H1 (cell line): ENCODE measurements around the gene NHEJ1.

Source experiments
- CHD1 ChIP-seq: IDR thresholded peaks from 2 replicates; pipeline ENCODE4 v1.6.1; 2012; ENCODE audit warnings: low read depth, low read length, improper control_type of control experiment
- CHD2 ChIP-seq: IDR thresholded peaks from 2 replicates; pipeline ENCODE4 v1.6.1; 2012; ENCODE audit warnings: low read length, improper control_type of control experiment
- CREB1 ChIP-seq: IDR thresholded peaks from 2 replicates; pipeline ENCODE4 v1.6.1; 2012; ENCODE audit warnings: inconsistent platforms
- EP300 ChIP-seq, 2 experiments: IDR thresholded peaks; 1 replicate in 1 of 2; 2 replicates in 1 of 2; pipeline ENCODE4 v1.6.1; 2011 to 2012; ENCODE audit warnings: low read depth in 2 of 2, low read length in 2 of 2, mild to moderate bottlenecking in 2 of 2, borderline replicate concordance in 1 of 2, inconsistent platforms in 1 of 2, moderate library complexity in 1 of 2
- EZH2 ChIP-seq: fragments of 200-600 bp; sonication (generic); IDR thresholded peaks from 2 replicates; pipeline ENCODE4 v1.7.1; 2012; ENCODE audit warnings: low read depth, mild to moderate bottlenecking, moderate library complexity, low read length, inconsistent platforms; ENCODE audit not compliant: severe bottlenecking
- FOSL1 ChIP-seq: IDR thresholded peaks from 2 replicates; pipeline ENCODE4 v1.6.1; 2011; ENCODE audit warnings: mild to moderate bottlenecking, low read depth, low read length, moderate library complexity; ENCODE audit not compliant: insufficient read depth
- HDAC2 ChIP-seq, 2 experiments: fragments of 300-600 bp in 1 of 2; sonication (generic) in 1 of 2; IDR thresholded peaks; 2 replicates each; pipeline ENCODE4 v1.6.1; 2011 to 2012; ENCODE audit warnings: low read depth in 2 of 2, low read length in 2 of 2, mild to moderate bottlenecking in 2 of 2, moderate library complexity in 2 of 2, borderline replicate concordance in 1 of 2, inconsistent platforms in 1 of 2
- JUND ChIP-seq: IDR thresholded peaks from 2 replicates; pipeline ENCODE4 v1.6.1; 2011; ENCODE audit warnings: mild to moderate bottlenecking, improper control_type of control experiment, low read length
- YY1 ChIP-seq: IDR thresholded peaks from 2 replicates; pipeline ENCODE4 v1.6.1; 2011; ENCODE audit warnings: low read depth, mild to moderate bottlenecking, low read length
- TF ChIP-seq, protein P1 (sequence below), 3 experiments: IDR thresholded peaks; 1 replicate in 2 of 3; 2 replicates in 1 of 3; pipeline versions ENCODE4 v1.5.1 to v1.6.1; 2011; ENCODE audit warnings: low read length in 3 of 3, mild to moderate bottlenecking in 3 of 3, inconsistent platforms in 2 of 3, low read depth in 1 of 3, moderate library complexity in 1 of 3; ENCODE audit not compliant: insufficient read depth in 1 of 3; ENCODE audit errors: control extremely low read depth in 1 of 3

DNA sequence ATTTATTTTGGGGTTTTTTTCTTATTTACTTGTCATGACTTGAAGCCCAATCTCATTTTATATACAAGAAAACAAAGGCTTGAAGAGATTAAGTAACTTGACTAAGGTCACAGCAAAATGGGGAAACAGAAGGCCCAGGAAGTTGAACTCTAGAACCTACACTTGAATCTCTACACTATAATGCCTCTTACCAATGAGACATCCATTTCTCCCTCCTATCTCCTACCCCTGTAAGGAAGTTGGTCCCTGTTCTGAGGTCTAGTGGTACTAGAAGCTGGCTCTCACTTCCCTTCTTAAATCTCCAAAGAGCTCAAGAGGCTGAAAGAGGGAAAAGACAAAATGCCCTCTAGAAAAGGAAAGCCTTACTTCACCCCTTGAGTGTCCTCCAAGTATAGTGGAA lies 74.4 kb downstream of the NHEJ1 start:
- TF ChIP-seq CHD1 (no peak), YY1 (no peak), EP300 (IDR thresholded peaks at IDR 0.05; ENCODE audit: borderline replicate concordance in 1 of 2, low read depth in 2 of 2, low read length in 2 of 2) (no peak), EZH2 (no peak), HDAC2 (IDR thresholded peaks at IDR 0.05; ENCODE audit: borderline replicate concordance in 1 of 2, low read depth in 2 of 2, low read length in 2 of 2) (no peak), JUND (no peak), FOSL1 (no peak), CHD2 (no peak), CREB1 (no peak)
- TF ChIP-seq, protein P1, sequence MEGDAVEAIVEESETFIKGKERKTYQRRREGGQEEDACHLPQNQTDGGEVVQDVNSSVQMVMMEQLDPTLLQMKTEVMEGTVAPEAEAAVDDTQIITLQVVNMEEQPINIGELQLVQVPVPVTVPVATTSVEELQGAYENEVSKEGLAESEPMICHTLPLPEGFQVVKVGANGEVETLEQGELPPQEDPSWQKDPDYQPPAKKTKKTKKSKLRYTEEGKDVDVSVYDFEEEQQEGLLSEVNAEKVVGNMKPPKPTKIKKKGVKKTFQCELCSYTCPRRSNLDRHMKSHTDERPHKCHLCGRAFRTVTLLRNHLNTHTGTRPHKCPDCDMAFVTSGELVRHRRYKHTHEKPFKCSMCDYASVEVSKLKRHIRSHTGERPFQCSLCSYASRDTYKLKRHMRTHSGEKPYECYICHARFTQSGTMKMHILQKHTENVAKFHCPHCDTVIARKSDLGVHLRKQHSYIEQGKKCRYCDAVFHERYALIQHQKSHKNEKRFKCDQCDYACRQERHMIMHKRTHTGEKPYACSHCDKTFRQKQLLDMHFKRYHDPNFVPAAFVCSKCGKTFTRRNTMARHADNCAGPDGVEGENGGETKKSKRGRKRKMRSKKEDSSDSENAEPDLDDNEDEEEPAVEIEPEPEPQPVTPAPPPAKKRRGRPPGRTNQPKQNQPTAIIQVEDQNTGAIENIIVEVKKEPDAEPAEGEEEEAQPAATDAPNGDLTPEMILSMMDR (IDR thresholded peaks at IDR 0.05; ENCODE audit: control extremely low read depth in 1 of 3, insufficient read depth in 1 of 3, low read depth in 1 of 3, low read length in 3 of 3) = no peak
